ENCODE measurements around the gene TBC1D24. TPM values are rescaled to one million over a fixed set of nuclear protein-coding genes. Genes with fewer than 3 reads are reported as not detected.

TBC1D24 gene
- total RNA-seq, 1 experiment from 2014 or later, result 15.8 TPM

GRCh38 chr16:2460916-2461315 lies 14.0 kb upstream of the TBC1D24 start:
- H3K27ac ChIP-seq (ENCODE audit: low read length), result no peak overlapping the region
- H3K4me1 ChIP-seq (ENCODE audit: low read length), result peaks cover 32% of the 10 kb centered on the region
- H3K9ac ChIP-seq (ENCODE audit: low read length), result peak overlapping the region; percentile 84
- no peak overlapping the region for H2AFZ ChIP-seq (ENCODE audit: low read length)
- H3K9me2 ChIP-seq (replicated peaks; ENCODE audit: insufficient read depth, low read length), result no peaks in the 10 kb centered on the region
- peak overlapping the region; percentile 89 for H3K4me3 ChIP-seq (ENCODE audit: low read length)
- H3K4me2 ChIP-seq (ENCODE audit: low read depth, low read length, poor library complexity, severe bottlenecking), result peak overlapping the region; percentile 99
- no peaks in the 10 kb centered on the region for H3K9me3 ChIP-seq (ENCODE audit: low read length)
- H3K27me3 ChIP-seq (ENCODE audit: low read length), result no peaks in the 10 kb centered on the region
- H4K20me1 ChIP-seq (ENCODE audit: insufficient read depth, low read depth, low read length), result 0 out of 2 replicates have a peak, but pooled peaks cover 9% of the 10 kb centered on the region
- H3K79me2 ChIP-seq (ENCODE audit: low read length), result peaks cover 13% of the 10 kb centered on the region
- 0 out of 2 replicates have a peak, but pooled peaks cover 3% of the 10 kb centered on the region for H3K36me3 ChIP-seq (ENCODE audit: insufficient read depth, low read length)
- no peak for DNase-seq

- no peak overlapping the region for H2AFZ ChIP-seq (ENCODE audit: low read length)
- H3K36me3 ChIP-seq (ENCODE audit: insufficient read depth, low read length), result no peaks in the 10 kb centered on the region
- 0 out of 2 replicates have a peak, but pooled peaks cover 9% of the 10 kb centered on the region for H4K20me1 ChIP-seq (ENCODE audit: insufficient read depth, low read depth, low read length)
- no peaks in the 10 kb centered on the region for H3K9me3 ChIP-seq (ENCODE audit: low read length)
- no peak overlapping the region for H3K4me3 ChIP-seq (ENCODE audit: low read length)
- H3K27me3 ChIP-seq (ENCODE audit: low read length), result no peaks in the 10 kb centered on the region
- DNase-seq, result no peak
- no peak overlapping the region for H3K9ac ChIP-seq (ENCODE audit: low read length)
- no peak overlapping the region for H3K27ac ChIP-seq (ENCODE audit: low read length)
- H3K4me2 ChIP-seq (ENCODE audit: low read depth, low read length, poor library complexity, severe bottlenecking), result no peak overlapping the region
- peaks cover 13% of the 10 kb centered on the region for H3K79me2 ChIP-seq (ENCODE audit: low read length)
- peaks cover 39% of the 10 kb centered on the region for H3K4me1 ChIP-seq (ENCODE audit: low read length)
- H3K9me2 ChIP-seq (replicated peaks; ENCODE audit: insufficient read depth, low read length), result no peaks in the 10 kb centered on the region
These were observed 12.7 kb upstream of the TBC1D24 start for GRCh38 chr16:2462031-2462866.

GRCh38 chr16:2464333-2464732 lies 10.6 kb upstream of the TBC1D24 start:
- H3K9me2 ChIP-seq (replicated peaks; ENCODE audit: insufficient read depth, low read length), result no peaks in the 10 kb centered on the region
- H3K9ac ChIP-seq (ENCODE audit: low read length), result no peak overlapping the region
- no peaks in the 10 kb centered on the region for H3K36me3 ChIP-seq (ENCODE audit: insufficient read depth, low read length)
- no peaks in the 10 kb centered on the region for H3K9me3 ChIP-seq (ENCODE audit: low read length)
- H4K20me1 ChIP-seq (ENCODE audit: insufficient read depth, low read depth, low read length), result 0 out of 2 replicates have a peak, but pooled peaks cover 9% of the 10 kb centered on the region
- H3K27ac ChIP-seq (ENCODE audit: low read length), result no peak overlapping the region
- no peak overlapping the region for H3K4me3 ChIP-seq (ENCODE audit: low read length)
- H2AFZ ChIP-seq (ENCODE audit: low read length), result no peak overlapping the region
- no peaks in the 10 kb centered on the region for H3K27me3 ChIP-seq (ENCODE audit: low read length)
- H3K4me1 ChIP-seq (ENCODE audit: low read length), result peaks cover 48% of the 10 kb centered on the region
- H3K79me2 ChIP-seq (ENCODE audit: low read length), result peaks cover 13% of the 10 kb centered on the region
- H3K4me2 ChIP-seq (ENCODE audit: low read depth, low read length, poor library complexity, severe bottlenecking), result no peak overlapping the region
- no peak for DNase-seq

- no peak overlapping the region for H3K9ac ChIP-seq (ENCODE audit: low read length)
- H3K36me3 ChIP-seq (ENCODE audit: insufficient read depth, low read length), result no peaks in the 10 kb centered on the region
- H3K27ac ChIP-seq (ENCODE audit: low read length), result no peak overlapping the region
- DNase-seq, result peak; percentile 75
- no peak overlapping the region for H2AFZ ChIP-seq (ENCODE audit: low read length)
- H3K27me3 ChIP-seq (ENCODE audit: low read length), result no peaks in the 10 kb centered on the region
- H3K4me3 ChIP-seq (ENCODE audit: low read length), result no peak overlapping the region
- peaks cover 6% of the 10 kb centered on the region for H3K79me2 ChIP-seq (ENCODE audit: low read length)
- peaks cover 51% of the 10 kb centered on the region for H3K4me1 ChIP-seq (ENCODE audit: low read length)
- H4K20me1 ChIP-seq (ENCODE audit: insufficient read depth, low read depth, low read length), result 0 out of 2 replicates have a peak, but pooled peaks cover 9% of the 10 kb centered on the region
- H3K9me2 ChIP-seq (replicated peaks; ENCODE audit: insufficient read depth, low read length), result no peaks in the 10 kb centered on the region
- no peaks in the 10 kb centered on the region for H3K9me3 ChIP-seq (ENCODE audit: low read length)
- no peak overlapping the region for H3K4me2 ChIP-seq (ENCODE audit: low read depth, low read length, poor library complexity, severe bottlenecking)
These were observed 9.1 kb upstream of the TBC1D24 start for GRCh38 chr16:2465653-2466415.

- peak; percentile 55 for DNase-seq
- Histone ChIP-seq H2AFZ (ENCODE audit: low read length) (no peak overlapping the region), H3K9me2 (replicated peaks; ENCODE audit: insufficient read depth, low read length) (no peaks in the 10 kb centered on the region), H3K79me2 (ENCODE audit: low read length) (no peaks in the 10 kb centered on the region), H4K20me1 (ENCODE audit: insufficient read depth, low read depth, low read length) (0 out of 2 replicates have a peak, but pooled peaks cover 4% of the 10 kb centered on the region), H3K4me3 (ENCODE audit: low read length) (peak overlapping the region; percentile 67; the same call in 1 of the 2 replicates), H3K9me3 (ENCODE audit: low read length) (no peaks in the 10 kb centered on the region), H3K4me2 (ENCODE audit: low read depth, low read length, poor library complexity, severe bottlenecking) (peak overlapping the region; percentile 96), H3K27me3 (ENCODE audit: low read length) (no peaks in the 10 kb centered on the region), H3K9ac (ENCODE audit: low read length) (peak overlapping the region; percentile 86), H3K4me1 (ENCODE audit: low read length) (peaks cover 53% of the 10 kb centered on the region), H3K36me3 (ENCODE audit: insufficient read depth, low read length) (no peaks in the 10 kb centered on the region), H3K27ac (ENCODE audit: low read length) (peak overlapping the region; percentile 94)
These were observed 8.0 kb upstream of the TBC1D24 start for GRCh38 chr16:2466667-2467527.

- DNase-seq, result peak; percentile 84
- peak overlapping the region; percentile 94 for H3K27ac ChIP-seq (ENCODE audit: low read length)
These were observed 7.2 kb upstream of the TBC1D24 start for GRCh38 chr16:2467528-2468232.

GRCh38 chr16:2468233-2468724 lies 6.6 kb upstream of the TBC1D24 start:
- peaks cover 67% of the 10 kb centered on the region for H3K4me1 ChIP-seq (ENCODE audit: low read length)
- H2AFZ ChIP-seq (ENCODE audit: low read length), result no peak overlapping the region
- peak overlapping the region; percentile 96 for H3K4me2 ChIP-seq (ENCODE audit: low read depth, low read length, poor library complexity, severe bottlenecking)
- peak overlapping the region; percentile 94 for H3K27ac ChIP-seq (ENCODE audit: low read length)
- no peak for DNase-seq
- H3K4me3 ChIP-seq (ENCODE audit: low read length), result peak overlapping the region; percentile 67
- peaks cover 9% of the 10 kb centered on the region; the same call in 1 of the 2 replicates for H4K20me1 ChIP-seq (ENCODE audit: insufficient read depth, low read depth, low read length)
- peak overlapping the region; percentile 86 for H3K9ac ChIP-seq (ENCODE audit: low read length)
- H3K9me2 ChIP-seq (replicated peaks; ENCODE audit: insufficient read depth, low read length), result no peaks in the 10 kb centered on the region
- no peaks in the 10 kb centered on the region for H3K9me3 ChIP-seq (ENCODE audit: low read length)
- H3K79me2 ChIP-seq (ENCODE audit: low read length), result no peaks in the 10 kb centered on the region
- H3K36me3 ChIP-seq (ENCODE audit: insufficient read depth, low read length), result no peaks in the 10 kb centered on the region
- no peaks in the 10 kb centered on the region for H3K27me3 ChIP-seq (ENCODE audit: low read length)

More at GRCh38 chr16:2467528-2468232, 7.2 kb upstream of the TBC1D24 start:
- Histone ChIP-seq H3K4me1 (ENCODE audit: low read length) (peaks cover 61% of the 10 kb centered on the region), H3K79me2 (ENCODE audit: low read length) (no peaks in the 10 kb centered on the region), H3K9me3 (ENCODE audit: low read length) (no peaks in the 10 kb centered on the region), H2AFZ (ENCODE audit: low read length) (no peak overlapping the region), H3K9ac (ENCODE audit: low read length) (peak overlapping the region; percentile 86), H3K4me3 (ENCODE audit: low read length) (peak overlapping the region; percentile 67), H3K4me2 (ENCODE audit: low read depth, low read length, poor library complexity, severe bottlenecking) (peak overlapping the region; percentile 96), H3K9me2 (replicated peaks; ENCODE audit: insufficient read depth, low read length) (no peaks in the 10 kb centered on the region), H3K27me3 (ENCODE audit: low read length) (no peaks in the 10 kb centered on the region), H3K36me3 (ENCODE audit: insufficient read depth, low read length) (no peaks in the 10 kb centered on the region), H4K20me1 (ENCODE audit: insufficient read depth, low read depth, low read length) (peaks cover 9% of the 10 kb centered on the region; the same call in 1 of the 2 replicates)
